Umbilical cord (tissue), 2 donors: ENCODE measurements around the gene KRTAP10-5. TPM values are rescaled to one million over a fixed set of nuclear protein-coding genes. Genes with fewer than 3 reads are reported as not detected.
"Not testable (repeated sequence)": the region's sequence is repeated elsewhere in the genome, so short reads cannot be mapped to it uniquely, and the experiment has no call there.

Source experiments
- DNase-seq: peaks from one replicate; pipeline ENCODE4 v3.0.0-alpha.2; 2015; ENCODE audit warnings: low spot score
- total RNA-seq: library from RNA; depleted of rRNA; stranded (reverse); fragments of >200 nt; gene quantifications from one replicate; pipeline ENCODE4 v1.2.3, GENCODE V29; 2014; ENCODE audit warnings: low replicate concordance; ENCODE audit not compliant: insufficient read depth

The KRTAP10-5 gene
- total RNA-seq, 1 donor from 2014 or later = not detected

DNA sequence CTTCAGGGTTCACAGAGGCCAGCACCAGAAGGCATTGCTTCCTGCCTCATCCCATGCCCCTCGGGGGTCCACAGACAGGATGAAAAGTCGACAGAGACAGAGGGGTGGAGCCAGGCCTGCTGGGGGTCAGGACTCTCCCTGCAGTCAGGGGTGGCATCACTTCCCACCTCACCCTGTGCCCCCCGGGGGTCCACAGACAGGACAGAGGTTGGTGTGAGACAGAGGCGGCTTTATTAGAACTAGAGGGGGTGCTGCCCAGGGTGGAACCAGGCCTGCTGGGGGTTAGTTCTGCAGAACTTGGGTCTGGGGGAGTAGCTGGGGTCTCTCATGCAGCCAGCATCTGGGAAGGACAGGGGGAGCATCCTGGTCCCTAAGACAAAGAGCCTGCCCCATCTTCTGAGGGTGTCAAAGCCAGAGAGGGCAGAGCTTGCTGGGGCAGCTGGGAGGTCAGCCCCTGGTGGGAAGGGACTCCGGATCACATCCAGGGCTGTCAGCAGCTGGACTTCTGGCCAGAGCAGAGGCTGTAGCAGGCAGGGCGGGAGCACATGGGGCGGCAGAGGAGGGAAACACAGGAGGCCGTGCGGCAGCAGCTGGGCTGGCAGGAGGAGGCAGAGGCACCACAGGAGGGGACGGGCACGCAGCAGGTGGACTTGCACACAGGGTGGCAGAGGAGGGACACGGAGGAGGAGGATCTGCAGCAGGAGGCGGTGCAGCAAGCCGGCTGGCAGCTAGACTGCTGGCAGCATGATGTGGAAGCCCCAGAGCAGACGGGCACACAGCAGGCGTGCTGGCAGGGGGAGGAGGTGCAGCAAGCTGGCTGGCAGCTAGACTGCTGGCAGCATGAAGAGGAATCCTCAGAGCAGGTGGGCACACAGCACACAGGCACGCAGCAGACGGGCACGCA lies 10.7 kb upstream of the KRTAP10-5 start:
- DNase-seq = not testable (repeated sequence)

GRCh38 chr21:44590311-44590721 lies 9.9 kb upstream of the KRTAP10-5 start:
- no peak for DNase-seq

DNA sequence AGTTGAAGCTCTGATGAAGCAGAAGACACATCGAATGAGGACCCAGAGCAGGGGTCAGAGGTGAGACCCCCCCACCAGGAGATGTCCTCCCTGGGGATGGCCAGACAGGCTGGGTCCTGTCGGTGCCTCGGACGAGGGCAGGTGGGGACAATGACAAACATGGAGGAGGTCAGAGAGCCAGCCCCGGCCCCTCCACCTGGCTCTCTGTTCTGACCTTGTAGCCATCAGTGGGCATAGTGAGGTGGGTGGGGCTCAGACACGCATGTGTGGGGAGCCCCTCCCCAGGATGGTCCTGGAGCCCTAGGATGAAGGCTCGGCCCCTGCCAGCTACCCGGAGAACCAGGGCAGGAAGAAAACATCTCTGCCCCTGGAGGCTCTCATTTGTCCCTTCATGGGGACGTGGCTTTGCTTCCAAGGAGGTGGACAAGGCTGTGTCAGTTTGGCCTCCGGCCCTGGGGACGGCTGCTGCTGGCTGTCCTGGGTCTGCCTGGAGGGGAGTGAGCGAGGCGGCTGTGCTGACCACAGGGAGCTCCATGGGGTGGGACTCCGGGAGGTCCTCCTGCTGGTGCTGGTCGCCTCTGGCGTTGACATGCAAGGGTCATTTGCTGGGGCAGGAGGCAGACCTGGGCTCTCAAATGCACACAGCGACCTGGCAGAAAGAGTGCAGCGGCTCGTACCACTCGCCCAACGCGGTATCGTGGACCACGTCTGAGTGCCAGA lies 9.3 kb upstream of the KRTAP10-5 start:
- no peak for DNase-seq

DNA sequence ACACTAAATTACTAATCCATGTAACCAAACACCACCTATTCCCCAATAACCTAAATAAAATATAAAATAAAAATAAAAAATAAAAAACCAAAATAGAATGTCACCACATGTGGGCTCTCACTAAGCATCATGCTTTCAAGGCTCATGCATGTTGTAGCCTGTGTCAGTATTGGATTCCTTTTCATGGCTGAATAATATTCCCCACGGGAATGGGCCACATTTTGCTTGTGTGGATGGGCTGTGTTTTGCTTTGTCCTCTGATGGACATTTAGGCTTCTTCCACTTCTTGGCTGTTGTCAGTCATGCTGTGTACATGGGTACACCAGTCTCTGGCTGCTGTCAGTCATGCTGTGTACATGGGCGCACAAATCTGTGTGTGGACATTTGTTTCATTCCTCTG lies 8.7 kb upstream of the KRTAP10-5 start:
- DNase-seq = no peak

DNA sequence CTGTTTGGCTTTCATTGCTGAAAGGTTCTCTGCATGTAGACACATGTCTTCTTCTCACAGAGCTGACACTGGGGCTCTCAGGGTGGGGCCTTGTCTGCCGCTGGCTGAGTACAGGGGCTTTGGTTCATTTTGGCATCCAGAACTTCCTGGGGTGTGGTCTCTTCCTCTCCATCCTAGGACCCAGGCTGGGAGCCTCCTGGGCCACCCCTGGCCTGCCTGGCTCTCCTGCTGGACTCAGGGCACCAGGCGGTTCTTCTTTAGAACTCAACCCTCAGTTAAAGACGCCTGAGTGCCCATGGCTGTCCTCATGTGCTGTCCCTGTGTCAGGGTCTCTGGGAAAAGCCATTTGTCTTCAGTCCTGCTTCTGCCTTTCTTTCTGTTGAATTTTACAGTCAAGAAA lies 5.5 kb upstream of the KRTAP10-5 start:
- no peak for DNase-seq

DNA sequence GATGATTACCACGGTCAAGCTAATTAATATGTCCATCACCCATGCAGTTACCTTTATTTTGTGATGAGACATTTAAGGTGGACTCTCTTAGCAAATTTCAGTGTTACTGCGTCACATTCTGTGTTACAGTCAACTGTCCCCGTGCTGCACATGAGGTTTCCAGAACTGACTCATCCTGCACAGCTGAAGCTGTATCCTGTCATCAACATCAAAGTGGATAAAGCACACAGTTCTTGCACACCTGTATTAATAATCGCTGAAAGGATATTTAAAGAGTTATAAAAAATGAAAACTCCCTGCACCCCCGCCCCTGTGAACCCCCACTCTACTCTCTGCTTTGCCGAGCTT lies 3.4 kb upstream of the KRTAP10-5 start:
- no peak for DNase-seq

DNA sequence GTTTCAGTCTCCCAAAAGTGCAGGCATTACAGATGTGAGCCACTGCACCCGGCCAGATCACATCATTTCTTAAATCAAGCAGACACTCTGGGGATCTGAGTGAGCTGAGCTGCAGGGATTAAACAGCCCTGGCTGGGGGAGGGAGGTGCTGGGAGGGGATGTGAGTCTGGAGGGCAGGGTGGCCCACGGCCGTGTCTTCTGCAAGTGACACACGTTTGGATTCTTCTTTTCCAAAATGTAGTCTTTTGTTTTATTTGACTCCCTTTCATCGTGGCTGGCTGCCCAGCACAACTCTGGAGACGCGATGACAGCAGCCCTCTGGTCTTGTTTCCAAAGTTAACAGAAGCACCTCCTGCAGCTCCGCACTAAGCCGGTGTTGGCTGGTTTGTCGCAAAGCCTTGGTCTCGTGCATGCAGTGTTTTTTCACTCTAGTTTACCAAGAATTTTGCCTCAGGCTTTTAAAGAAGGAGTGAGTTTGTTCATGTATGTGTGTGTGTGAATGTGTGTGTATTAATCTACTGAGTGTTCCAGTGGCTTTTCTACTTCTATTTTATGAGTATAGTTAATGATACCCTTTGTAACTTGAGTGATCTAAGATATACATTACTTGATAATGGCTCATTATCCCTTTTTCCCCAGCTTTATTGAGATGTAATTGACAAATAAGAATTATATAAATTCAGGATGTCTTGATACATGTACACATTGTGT lies 2.8 kb upstream of the KRTAP10-5 start:
- peak; percentile 43 for DNase-seq

- DNase-seq = no peak
Measured at GRCh38 chr21:44582055-44582454, 1.7 kb upstream of the KRTAP10-5 start.

DNA sequence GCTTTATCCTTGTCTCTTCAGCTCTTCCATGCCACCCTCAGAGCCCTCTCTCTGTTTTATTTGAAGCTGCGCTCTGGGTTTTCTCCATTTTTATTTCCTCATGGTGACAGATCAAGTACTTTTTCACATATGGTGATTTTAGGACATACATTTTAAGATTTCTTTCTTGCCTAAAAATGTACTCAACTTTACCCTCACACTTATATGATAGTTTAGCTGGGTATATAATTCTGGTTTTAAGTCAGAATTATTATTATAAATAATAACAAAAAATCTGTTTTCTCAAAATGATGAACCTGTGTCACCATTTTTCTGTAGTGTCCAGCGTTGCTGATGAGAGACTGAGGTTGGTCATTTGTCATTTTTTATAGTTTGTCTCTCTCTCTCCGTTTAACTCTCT lies 754 bp upstream of the KRTAP10-5 start:
- DNase-seq = no peak

DNA sequence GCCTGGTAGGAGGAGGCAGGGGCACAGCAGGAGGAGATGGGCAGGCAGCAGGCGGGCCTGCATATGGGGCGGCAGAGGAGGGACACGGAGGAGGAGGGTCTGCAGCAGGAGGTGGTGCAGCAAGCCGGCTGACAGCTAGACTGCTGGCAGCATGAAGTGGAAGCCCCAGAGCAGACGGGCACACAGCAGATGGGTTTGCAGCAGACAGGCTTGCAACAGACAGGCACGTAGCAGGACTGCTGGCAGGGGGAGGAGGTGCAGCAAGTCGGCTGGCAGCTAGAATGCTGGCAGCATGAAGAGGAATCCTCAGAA lies 615 bp downstream of the KRTAP10-5 start:
- no peak for DNase-seq

DNA sequence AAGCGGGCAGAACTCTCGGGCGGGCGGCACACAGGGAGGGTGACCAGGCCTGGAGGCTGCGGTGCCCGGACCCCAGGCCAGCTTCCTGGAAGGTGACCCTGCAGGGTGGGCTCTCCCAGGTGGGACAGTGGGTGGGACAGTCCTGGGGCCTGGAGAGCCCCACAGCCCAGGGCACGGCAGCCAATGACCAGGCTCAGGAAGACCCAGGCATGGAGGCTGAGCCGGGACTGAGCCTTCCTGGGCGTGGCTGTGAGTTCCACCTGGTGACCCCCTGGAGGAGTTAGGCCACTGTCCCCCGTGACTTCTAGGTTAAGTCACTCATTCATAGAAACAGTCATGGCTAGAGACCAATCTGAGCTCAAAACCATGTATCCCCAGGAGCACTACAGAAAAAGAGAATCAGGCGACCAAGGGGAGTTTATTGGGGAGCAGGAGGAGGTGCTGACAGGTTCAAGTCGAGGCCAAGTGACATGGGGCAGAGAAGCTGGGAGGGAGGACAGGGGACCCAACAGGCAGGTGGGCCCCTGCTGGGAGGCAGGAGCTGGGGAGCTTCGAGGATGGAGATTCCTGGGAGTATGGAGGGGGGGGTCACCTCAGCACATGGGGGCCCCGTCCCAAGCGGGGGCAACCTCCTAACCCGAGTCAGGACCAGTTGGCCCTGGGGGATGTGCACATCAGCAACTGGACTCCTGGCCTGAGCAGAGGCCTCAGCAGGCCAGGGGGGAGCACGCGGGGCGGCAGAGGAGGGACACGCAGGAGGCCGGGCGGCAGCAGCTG lies 1.2 kb downstream of the KRTAP10-5 start:
- DNase-seq = no peak

GRCh38 chr21:44578371-44579055 lies 1.9 kb downstream of the KRTAP10-5 start:
- no peak for DNase-seq

- DNase-seq = no peak
Measured at GRCh38 chr21:44576025-44576420, 4.4 kb downstream of the KRTAP10-5 start.

- DNase-seq = no peak
Measured at GRCh38 chr21:44575307-44576024, 4.9 kb downstream of the KRTAP10-5 start.

DNA sequence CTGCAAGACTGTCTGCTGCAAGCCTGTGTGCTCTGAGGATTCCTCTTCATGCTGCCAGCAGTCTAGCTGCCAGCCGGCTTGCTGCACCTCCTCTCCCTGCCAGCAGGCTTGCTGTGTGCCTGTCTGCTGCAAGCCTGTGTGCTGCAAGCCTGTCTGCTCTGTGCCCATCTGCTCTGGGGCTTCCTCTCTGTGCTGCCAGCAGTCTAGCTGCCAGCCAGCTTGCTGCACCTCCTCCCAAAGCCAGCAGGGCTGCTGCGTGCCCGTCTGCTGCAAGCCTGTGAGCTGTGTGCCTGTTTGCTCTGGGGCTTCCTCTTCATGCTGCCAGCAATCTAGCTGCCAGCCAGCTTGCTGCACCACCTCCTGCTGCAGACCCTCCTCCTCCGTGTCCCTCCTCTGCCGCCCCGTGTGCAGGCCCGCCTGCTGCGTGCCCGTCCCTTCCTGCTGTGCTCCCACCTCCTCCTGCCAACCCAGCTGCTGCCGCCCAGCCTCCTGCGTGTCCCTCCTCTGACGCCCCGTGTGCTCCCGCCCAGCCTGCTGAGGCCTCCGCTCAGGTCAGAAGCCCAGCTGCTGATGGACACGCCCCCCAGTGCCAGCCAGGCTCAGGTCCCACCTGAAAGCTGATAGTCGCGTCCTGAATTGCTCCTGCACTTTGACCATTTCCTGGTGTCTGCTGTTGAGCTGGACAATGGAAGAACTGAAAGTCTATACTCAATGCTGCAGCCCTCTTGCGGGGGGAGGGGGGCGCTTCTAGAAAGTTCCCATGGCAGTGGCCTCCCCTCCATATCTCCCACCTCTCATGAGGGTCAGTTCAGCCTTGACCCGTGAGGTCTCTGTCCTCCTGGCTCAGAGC lies 5.7 kb downstream of the KRTAP10-5 start:
- DNase-seq = no peak

DNA sequence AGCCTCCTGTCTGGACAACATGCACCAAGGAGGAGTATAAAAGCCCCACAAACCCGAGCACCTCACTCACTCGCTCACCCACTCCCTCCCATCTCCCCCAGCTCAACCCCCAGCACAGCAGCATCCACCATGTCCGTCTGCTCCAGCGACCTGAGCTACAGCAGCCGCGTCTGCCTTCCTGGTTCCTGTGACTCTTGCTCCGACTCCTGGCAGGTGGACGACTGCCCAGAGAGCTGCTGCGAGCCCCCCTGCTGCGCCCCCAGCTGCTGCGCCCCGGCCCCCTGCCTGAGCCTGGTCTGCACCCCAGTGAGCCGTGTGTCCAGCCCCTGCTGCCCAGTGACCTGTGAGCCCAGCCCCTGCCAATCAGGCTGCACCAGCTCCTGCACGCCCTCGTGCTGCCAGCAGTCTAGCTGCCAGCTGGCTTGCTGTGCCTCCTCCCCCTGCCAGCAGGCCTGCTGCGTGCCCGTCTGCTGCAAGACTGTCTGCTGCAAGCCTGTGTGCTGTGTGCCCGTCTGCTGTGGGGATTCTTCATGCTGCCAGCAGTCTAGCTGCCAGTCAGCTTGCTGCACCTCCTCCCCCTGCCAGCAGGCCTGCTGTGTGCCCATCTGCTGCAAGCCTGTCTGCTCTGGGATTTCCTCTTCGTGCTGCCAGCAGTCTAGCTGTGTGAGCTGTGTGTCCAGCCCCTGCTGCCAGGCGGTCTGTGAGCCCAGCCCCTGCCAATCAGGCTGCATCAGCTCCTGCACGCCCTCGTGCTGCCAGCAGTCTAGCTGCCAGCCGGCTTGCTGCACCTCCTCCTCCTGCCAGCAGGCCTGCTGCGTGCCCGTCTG lies 6.6 kb downstream of the KRTAP10-5 start, which contains the start of gene KRTAP10-4:
KRTAP10-4 (plus strand) TSS at position 100 of the 827 bp plus-strand sequence; CDS start at position 130, 30 bp downstream.
- not testable (repeated sequence) for DNase-seq

DNA sequence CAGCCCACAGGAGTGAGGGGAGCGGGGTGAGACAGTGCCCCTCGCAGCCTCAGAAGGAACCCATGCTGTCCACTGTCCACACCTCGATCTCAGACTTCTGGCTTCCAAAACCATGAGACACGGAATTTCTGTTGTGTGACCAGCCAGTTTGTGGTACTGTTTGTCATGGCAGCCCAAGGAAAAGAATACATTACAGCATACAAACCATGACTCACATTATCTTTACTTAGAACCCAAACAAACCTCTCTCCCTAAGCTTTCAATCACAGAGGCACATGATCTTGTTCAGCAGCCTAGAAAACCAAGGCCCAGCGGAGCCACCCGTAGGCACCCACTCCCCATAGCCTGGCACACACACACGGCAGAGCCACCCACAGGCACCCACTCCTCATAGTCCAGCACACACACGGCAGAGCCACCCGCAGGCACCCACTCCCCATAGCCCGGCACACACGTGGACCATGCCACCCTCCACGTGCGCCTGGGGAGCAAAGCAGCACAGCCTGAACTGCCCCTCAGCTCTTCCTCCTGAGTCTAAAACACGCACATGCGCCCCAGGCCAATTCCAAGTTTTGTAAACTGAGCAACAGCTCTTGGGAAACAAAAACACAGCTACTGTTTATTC lies 7.3 kb downstream of the KRTAP10-5 start:
- DNase-seq = no peak
